NOMO-1 treated with dmso at 0.1 percent for 144 hours (cell line): Measurements from ENCODE around the gene GOLM1.

Source experiments
- DNase-seq: peaks from one replicate; lab custom pipeline; 2025; ENCODE audit not compliant: unreplicated experiment; lab: John Stamatoyannopoulos, UW

GOLM1 gene

DNA sequence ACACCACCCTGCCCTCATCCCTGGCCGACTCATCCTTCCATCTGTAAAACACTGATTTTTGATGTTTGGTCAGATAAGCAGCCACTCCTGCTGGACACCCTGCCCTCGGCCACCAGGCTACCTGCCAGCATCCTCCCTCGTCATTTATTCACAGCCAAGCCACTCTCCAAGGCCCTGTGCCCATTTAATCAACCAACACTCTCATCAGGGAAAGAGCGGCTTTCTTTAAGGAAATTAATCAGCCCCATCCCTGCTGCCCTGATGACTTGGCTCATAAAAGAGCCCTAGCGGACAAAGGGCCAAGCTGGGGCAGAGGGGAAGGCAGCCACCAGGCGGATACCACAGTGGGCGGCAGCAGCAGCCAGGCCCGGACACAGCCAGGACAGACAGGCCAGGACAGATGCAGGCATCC, 52.4 kb downstream of the GOLM1 start:
- no peak for DNase-seq

DNA sequence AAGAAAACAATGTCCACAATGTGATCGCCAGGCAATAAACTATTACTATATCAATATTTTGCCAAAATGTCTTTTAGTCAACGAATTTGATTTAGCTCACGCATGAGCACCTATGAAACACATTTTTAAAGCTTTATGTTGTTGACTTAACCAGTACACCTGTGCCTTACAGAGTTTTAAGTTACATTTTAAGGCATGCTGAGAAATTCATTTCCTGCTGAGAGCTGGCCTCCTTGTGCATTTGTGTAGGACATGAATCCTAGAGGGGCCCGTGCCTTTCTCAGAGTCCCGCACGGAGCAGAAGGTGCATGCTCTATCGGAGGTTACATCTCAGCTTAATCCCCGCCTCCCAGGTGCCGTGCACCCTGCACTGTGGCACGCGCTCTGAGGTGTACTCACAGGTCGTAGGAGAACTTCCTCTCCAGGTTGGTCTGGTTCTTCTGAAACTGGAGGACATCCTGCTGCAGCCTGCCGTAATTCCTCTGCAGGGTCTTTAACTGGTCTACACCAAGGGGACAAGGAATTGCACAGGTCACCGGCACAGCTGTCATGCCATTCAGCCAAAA, 53.2 kb downstream of the GOLM1 start:
- no peak for DNase-seq

DNA sequence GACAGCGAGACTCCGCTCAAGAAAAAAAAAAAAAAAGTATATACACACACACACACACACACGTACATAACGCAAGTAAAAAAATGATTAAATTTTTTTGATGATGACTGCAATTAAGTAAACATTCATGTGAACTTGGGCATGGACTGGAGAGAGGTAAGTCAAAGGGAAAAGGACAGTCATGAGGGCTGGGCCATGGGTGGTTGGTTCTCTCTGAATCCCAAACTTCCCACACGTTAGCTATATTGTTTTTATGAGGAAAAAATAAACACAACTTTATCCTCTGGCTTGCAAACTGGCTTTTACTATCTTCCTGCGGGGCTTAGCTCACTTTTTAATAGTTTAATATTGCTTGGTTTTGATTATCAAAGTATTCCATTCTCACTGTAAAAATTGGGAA, 53.7 kb downstream of the GOLM1 start:
- DNase-seq = no peak

DNA sequence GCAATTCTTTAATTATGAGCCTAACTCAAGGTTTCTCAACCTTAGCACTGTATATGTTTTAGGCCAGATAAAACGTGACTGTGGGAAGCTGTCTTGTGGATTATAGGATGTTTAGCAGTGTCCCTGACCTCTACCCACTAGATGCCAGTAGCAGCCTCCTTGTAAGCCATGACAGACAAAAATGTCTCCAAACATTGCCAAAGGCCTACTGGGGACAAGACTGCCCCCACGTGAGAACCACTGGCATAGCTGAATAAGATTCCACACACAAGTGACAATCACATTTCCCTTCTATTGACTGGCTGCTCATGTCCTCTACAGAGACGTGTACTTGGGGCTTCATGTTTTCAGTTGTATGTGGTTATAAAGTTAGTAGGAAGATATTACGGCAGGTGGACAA, 55.4 kb downstream of the GOLM1 start:
- no peak for DNase-seq

DNA sequence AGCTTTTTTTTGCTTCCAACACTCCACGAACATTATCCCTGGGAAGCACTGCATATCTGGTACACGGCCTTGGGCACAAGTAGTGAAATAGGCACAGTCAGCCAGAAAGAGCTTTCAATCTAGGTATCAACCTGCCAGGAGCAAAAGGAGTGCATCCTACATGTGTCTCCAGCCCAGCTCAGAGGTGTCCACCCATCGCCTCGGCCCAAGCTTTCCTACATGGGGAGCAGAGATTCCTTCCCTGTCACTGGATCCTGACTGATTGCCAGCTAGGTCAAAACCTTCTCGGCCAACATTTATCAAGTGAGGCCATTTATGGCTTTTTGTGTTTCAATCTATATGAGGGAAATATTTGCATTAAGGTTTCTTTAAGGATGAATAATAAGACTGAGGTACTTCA, 55.8 kb downstream of the GOLM1 start:
- no peak for DNase-seq

DNA sequence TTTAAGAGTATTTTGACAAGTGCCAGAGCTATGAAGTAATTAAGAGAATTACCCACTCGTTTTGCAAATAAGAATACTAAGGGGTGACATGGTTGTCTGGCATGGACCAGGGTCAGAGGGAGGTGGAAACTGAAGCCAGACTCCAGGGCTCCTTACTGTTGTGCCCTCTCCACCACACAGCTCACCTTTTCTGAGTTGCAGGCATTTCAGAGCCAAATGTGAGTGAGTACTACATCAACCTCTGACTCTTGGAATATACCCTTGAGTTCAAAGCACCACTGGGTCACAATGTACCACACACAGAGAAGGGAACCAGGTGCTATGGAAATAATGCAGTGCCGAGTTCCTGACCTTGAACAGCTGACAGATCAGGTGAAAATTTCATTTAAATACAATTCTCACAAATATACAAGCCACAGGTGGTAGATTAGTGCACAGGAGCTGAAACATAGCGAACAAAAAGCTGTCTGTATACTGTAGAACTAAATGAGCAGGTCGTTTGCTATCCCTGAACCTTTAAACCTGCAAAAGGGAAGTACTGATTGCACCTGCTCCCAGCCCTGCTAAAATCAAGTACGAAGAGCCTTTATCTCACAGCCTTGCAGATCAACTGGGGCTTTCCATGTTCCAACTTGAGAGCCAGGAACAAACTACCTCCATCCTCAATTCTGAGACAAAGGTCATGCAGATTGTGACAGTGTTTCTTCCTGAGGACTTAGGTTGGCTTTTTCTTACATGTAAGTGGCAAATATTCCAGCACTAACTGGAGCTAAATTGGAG, 57.0 kb downstream of the GOLM1 start:
- DNase-seq = no peak

DNA sequence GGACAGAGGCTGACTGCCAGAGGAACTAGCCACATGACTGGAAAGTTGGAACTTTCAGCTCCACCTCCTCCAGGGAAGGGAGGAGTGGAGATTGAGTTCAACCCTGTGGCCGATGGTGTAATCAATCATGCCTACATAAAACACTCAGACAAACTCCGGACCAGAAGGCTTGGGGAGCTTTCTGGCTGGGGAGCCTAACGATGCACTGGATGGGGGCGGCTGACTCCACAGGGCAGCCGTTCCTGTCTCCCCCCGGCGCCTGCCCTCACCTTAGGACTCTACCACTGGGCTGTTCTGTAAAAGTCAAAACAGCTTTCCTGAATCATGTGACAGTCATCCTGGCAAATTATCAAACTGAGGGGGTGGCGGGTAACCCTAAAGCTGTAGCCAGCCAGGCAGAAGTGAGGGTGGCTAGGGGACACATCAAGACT, 58.0 kb downstream of the GOLM1 start:
- DNase-seq = no peak

DNA sequence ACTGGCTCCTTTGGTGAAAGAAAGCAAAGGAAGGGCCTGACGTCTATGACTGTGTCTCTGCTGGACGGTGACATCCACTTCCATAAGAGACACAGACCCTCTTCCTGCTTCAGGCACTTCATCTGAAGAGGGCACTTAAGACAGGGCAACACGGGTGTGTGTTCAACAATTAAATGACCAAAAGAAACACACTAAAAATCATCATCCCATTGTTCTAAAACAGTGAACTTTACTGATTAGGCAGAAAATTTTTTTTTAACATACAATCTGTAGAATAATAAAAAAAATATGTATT, 58.5 kb downstream of the GOLM1 start:
- no peak for DNase-seq

DNA sequence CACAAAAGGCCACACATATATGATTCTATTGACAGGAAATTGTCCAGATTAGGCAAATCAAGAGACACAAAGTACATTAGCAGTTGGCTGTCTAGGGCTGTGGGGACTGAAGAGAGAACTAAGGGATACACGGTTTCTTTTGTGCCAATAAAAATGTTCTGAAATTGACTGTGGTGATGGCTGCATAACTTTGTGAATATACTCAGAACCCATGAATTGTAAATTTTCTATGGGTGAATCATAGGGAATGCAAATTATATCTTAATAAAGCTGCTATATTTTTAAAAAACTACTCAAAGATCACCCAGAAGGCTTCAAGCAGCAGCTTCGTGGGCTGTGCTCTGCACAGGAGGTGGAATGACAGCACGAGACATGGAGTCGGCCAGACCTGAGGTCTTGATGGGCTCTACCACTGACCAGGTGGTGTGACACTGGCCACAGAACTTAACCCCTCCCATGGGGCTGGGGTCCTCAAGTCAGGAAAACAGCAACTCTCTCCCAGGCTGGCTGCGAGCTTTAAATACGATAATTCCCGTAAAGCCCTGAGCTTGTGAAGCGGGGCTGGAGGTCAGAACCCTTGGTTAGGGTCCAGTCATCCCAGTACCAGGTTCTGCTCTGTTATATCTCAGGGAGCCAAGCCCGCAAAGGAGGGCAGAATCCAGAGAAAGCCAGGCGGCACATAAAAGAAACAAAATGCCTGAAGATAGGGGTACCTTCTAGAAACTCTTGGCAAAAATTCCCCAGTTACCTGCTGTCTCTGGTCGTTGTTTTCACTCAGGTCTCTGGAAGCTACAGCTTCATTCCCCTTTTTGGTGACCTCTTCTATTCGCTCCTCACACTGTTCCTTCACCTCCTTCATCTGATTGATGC, 59.1 kb downstream of the GOLM1 start:
- no peak for DNase-seq

DNA sequence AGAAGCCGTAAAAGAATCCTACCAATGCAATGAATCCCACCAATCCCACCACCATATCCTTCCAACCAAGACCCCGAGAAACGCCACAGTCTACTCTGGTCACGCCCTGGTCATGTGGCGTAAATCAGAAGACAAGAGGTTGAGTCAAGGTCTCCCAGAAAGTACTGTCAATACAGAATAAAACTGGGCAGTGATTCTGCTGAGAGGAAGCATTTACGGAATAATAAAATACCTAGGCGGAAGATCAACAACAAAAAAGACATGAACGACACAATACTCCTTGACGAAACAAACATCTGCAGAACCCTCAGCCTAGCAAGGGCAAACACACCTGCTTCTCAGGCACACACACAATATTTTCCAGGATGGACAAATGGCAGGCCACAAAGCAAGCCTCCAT, 62.8 kb downstream of the GOLM1 start:
- no peak for DNase-seq

DNA sequence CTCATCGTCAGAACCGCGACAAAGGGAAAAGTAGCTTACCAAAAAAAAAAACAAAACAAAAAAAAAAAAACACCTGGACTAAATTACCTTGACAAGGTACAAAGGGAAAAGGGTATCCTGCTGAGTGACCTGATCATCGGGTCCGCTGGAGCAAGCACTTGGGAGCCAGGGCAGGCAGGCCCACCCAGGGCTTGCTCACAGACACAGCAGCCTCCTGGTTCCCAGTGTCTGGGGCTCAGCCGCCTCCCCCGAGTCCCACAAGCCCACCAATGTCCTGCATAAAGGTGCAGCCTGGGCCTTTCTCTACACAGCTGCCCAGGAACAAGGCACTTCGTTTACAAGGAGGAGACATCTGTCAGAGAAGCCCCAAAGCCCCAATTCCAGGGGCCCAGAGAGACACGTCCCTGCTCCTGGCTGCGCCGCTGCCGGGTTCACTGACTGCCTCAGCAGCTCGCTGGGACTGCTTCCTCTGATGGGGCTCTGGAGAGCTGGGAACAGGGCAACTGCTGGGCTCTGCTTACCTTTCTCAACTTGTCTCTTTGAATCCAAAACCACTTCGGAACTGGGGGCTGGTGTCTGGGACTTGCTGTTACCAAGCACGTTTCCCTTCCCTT, 63.4 kb downstream of the GOLM1 start:
- DNase-seq = no peak

DNA sequence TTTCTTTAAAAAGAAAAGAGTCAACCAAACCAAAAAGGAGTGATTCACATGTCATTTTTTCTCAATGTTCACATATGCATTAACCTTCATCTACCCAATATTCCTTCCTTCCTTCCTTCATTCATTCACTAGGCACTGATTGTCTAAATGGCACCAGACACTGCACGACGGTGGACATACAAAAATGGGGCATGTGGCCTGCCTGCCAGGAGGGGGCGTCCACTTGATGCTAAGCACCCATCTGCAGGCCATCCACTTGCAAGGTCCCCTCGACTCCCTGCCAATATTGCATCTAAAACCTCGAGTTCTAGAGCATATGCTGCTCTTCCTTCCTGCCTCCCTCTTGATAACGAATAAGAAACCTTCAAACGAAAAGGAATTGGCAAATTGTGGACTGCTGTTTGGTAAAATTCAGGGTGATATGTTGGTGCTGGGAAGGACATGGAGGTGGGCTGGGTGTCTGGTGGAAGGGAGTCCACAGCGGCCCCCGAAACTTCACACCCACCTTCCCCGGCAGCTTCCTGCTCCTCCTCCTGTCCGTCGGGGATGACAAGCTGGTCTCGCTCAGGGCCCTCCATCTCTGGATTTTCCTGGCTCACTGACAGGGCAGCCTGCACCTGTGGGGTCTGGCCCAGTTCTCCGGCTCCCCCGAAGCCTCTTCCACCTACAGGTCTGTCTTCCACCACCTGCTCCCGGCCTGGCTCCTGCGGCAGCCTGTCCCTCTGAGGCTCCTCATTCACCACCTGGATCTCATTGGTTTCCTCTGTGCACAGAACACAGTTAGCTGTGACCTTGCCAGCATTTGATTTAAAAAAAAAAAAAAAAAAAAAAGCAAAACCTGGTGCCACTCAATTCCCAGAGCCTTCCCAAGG, 64.3 kb downstream of the GOLM1 start:
- DNase-seq = peak; percentile 7

DNA sequence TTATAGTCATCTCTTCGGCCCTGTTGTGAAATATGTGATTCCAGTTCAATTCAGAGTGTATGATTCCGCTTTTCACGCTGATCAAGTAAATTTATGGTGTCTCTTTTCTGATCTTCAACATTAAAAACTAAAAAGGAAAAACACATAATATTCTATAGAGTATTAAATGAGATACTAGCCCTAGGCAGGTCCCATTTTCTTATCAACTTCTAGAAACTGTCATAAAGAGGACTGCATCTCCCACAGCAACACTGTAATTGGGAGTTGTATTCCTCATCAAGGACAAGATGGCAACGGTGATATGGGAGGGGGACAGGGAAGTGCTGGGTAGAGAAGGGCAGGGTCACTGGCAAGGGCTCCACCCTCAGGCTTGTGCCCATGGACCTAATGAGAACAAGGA, 71.6 kb downstream of the GOLM1 start:
- DNase-seq = no peak

DNA sequence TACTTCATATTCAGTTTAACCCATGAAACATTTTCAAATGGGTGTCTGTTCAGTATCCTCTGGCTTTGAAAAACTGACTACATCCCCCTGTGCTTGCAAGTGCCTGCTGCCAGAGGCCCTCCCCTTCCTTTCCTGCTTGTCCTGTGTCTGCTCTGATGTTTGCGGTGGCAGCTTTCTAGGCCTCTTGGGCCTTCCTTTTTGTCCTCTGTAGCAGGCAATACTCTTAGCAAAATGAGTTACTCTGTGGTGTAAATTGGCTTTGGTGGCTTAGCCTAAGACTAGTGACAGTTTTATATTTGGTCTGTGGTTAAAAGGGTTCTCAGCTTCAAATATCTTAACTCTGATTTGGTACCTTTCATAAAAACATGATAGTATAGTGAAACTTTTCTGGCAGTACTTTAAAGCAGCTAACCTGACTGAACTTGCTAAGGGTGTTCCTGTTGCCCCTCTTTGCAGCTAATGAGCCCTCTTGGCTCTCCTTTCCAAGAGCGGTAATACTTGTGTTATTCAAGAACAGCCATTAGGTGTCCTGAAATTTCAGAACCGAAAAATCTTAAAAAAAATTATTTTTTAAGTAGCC, 76.6 kb downstream of the GOLM1 start:
- no peak for DNase-seq

DNA sequence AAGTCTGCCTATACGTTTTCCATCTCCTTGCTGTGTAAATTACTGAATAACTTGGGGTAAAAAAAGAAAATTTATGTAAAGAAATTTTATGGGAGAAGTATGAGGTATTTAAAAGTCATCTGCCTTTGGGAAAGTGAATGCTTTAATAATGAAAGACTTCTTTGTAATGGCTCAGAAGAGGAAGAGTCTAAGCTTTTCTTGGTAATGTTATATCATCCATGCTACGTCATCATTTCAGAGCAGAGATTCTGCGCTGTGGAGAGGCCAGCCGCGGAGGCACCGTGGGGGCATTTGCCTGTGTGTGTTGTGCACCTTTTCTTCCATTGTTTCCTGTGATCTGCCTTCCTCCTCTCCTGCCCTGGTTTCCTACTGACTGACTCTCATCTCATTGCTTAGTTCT, 78.2 kb downstream of the GOLM1 start:
- no peak for DNase-seq

DNA sequence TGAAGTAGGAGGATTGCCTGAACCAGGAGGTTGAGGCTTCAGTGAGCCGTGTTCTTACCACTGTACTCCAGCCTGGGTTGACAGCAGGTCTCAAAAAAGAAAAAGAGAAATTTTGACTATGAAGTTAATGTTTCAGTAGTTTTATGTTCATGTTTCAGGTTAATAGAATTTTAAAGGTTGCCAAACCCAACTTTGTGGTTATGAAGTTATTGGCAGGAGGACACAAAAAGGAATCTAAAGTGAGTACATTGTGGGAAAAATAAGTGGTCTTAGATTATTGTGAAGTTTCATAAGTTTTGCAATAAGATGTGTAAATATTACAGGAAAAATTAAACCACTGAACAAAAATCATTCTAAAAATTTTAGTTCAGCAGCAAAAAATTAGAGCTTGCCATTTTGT, 78.6 kb downstream of the GOLM1 start:
- no peak for DNase-seq

DNA sequence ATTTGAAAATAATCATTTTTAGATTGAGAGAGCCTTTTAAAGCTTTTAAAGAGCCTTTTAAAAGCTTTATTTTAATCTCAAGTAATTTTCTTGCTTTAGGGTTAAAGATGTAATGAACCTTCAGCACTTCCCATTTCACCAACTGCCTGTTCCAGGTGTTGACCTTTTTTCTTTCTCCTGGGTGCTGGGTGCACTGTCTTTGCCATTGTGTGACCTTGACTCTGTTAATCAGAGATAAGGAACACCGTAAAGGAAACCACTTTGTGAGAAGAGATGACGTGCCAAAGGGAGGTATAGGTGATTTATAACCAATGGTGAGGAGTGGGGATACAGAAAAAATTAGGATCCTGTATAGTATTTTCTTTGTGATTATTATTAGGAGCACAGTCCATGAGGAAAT, 90.2 kb downstream of the GOLM1 start:
- no peak for DNase-seq

DNA sequence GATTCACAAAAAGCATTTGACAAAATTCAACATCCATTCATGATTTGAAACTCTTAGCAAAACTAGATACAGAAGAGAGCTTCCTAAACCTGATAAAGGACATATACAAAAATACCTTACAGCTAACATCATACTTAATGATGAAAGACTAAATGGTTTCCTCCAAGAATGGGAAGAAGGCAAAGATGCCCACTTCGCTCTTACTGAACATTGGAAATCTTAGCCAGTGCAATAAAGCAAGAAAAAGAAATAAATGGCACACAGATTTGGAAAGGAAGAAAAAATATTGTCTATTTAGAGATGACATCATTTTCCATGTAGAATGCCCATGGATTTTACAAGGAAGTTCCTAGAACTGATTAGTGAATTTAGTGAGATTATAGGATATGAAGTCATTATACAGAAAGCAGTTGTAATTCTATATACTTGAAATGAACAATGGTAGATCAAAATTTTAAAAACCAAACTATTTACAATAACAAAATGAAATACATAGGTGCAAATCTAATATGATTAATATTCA, 94.0 kb downstream of the GOLM1 start:
- DNase-seq = no peak

DNA sequence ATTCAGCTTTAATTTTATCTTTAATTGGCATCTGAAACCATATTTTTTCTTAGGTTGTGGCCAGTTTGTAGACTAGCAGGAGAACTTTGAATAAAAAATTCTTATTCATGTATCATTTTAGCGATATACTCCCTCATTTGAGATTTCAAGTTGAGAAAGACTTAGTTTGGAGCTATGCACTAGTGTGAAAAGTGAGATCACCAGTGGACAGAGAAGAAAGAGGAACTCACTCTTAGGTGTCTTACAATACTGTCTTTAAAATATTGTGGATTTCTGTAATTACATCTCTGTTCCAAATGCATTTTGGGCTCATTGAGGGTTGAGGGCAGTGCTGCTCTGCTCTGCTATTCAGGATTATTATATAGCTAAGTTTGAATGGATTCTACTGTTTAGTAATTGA, 103.8 kb downstream of the GOLM1 start:
- no peak for DNase-seq

DNA sequence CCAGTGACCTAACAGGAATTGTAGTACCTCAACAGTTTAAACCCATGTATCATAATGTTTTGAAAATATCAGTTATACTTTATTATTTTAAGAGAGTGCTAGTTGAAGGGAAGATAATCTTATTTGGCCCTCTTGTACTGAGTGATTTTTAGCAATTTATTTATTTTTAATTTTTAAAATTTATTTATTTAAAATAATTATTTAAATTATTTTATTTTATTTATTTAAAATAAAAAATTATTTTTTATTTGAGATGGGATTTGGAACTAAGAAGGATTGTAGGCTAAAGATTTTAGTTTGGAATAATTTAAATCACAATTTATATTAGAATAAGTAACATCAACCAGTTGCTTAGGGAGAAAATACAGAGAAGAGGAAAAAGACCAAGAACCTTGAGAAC, 104.3 kb downstream of the GOLM1 start:
- no peak for DNase-seq
